Coronary artery (tissue), 2 donors: ENCODE results near the gene SOBP.

ENCODE experiments used
- DNase-seq: peaks from one replicate; pipeline ENCODE4 v3.0.0-alpha.2; 2017; ENCODE audit warnings: low spot score
- H3K27ac ChIP-seq, 2 donors: fragments of 200-600 bp; sonication (generic); one replicate each; pipeline ENCODE4 v1.5.1; 2016 to 2019
- H3K4me3 ChIP-seq: fragments of 200-600 bp; sonication (generic); 2 replicates; pipeline ENCODE4 v1.5.1; 2016; ENCODE audit warnings: mild to moderate bottlenecking, moderate library complexity
- TF ChIP-seq, protein P1 (sequence below): fragments of 200-600 bp; sonication (generic); IDR thresholded peaks from one replicate; pipeline ENCODE4 v1.5.1; 2019; ENCODE audit warnings: antibody characterized with exemption

The SOBP gene

DNA sequence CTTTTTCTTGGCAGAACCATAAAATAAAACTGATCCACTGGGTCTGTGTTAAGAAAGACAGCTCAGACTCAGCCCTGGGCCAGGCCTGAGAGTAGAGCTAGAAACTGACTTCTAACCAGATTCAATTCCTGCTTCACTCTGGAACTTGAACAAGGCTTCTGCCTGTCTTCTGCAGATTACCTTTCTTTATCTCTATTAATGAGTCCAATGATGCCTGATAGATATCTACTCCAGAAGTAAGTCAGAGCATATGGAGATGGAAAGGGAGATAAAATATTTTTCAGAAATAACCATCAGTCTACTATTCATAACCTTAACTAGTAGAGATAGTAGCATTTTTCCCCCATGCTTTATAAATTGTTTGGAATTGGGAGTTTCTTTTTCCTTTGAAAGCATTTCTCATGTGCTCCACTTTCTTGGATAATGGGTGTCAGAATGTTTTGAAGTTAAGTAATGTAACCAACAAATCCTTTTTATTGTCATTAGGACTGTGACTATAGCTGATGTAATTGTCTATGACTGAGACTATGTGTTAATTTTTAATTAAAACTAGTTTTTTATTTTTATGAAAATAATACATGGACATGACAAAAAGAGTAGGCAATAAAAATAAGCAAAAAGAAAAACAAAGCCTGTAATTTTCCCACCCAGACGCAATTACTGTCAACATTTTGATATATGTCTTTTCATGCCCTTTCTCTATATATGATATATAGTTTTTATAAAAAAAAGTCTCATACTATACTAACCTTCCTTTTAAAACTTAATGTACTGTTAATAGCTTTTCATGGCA lies 7.2 kb downstream of the SOBP start:
- DNase-seq, result no peak
- Histone ChIP-seq H3K27ac (peak overlapping the region; percentile 0 to 87), H3K4me3 (no peak overlapping the region)
- TF ChIP-seq, protein P1, sequence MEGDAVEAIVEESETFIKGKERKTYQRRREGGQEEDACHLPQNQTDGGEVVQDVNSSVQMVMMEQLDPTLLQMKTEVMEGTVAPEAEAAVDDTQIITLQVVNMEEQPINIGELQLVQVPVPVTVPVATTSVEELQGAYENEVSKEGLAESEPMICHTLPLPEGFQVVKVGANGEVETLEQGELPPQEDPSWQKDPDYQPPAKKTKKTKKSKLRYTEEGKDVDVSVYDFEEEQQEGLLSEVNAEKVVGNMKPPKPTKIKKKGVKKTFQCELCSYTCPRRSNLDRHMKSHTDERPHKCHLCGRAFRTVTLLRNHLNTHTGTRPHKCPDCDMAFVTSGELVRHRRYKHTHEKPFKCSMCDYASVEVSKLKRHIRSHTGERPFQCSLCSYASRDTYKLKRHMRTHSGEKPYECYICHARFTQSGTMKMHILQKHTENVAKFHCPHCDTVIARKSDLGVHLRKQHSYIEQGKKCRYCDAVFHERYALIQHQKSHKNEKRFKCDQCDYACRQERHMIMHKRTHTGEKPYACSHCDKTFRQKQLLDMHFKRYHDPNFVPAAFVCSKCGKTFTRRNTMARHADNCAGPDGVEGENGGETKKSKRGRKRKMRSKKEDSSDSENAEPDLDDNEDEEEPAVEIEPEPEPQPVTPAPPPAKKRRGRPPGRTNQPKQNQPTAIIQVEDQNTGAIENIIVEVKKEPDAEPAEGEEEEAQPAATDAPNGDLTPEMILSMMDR, result no peak

DNA sequence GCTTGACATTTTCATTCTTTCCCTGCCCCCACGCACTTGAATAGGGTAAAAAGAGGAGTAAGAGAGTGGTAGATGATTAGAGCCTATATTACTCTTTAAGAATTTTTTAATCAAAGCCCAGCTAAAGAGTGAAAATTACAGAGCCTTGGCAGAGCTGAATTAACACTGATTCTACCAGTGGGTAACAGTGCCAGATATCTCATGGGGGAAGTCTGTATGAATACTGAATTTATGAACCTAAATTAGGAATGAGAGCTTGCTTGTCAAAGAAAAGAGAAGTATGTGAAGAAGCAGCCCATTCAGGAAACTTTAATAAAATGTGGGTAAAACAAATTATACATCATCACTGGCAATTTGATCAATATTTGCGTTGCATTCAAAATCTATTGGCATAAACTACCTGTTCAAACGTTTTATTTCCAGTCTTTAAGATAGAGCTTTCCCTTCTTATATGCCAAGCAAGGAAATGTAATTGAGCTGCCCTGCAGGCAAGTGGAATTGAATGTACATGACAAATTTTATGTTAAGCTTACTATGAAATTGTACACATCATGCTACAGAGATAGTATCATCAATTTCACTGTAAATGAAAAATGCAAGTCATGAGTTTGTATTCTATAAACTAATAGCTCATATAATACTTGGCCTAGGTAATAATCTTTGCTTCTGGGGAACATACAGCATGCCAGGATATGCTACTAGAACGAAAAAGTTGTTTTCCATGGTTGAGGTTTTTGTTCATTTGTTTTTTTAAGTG lies 14.5 kb downstream of the SOBP start:
- H3K27ac ChIP-seq, result no peak overlapping the region
- no peak overlapping the region for H3K4me3 ChIP-seq
- TF ChIP-seq, protein P1, result no peak
- no peak for DNase-seq

DNA sequence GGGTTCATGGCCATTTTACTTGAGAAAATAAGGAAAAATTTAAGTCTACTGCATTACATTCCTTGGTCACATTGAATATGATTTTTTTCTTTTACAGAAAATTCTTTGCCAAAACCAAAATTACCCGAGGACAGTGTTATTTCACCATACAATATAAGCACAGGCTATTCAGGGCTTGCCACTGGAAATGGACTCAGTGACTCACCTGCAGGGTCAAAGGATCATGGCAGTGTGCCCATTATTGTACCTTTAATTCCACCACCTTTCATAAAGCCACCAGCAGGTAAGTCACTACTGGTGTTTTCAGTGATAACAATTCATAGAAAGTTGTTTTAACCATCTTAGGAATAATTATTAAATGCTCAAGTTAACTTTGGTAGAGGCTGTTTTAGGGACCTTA lies 16.2 kb downstream of the SOBP start:
- TF ChIP-seq, protein P1, result no peak
- Histone ChIP-seq H3K27ac (no peak overlapping the region), H3K4me3 (no peak overlapping the region)
- DNase-seq, result no peak

DNA sequence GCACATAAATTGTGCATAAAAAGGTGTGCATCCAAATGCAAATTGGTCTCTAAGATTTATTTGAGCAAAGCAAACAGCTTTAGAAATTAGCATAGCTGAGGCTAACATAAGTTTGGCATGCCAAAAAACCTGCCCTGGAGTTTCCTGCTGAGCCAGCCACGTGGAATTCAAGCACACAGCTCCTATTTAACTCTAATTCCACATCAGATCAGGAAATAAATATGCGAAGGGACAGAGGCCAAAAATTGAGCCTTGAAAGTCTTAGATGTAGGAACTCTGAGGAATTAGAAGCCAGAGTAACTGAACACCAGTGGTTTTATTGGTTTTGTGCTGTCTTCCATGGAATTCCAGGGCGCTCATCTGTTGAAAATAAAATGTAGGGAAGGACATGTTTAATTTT lies 19.6 kb downstream of the SOBP start:
- no peak overlapping the region for H3K27ac ChIP-seq
- no peak for DNase-seq
- TF ChIP-seq, protein P1, result no peak
- H3K4me3 ChIP-seq, result no peak overlapping the region

DNA sequence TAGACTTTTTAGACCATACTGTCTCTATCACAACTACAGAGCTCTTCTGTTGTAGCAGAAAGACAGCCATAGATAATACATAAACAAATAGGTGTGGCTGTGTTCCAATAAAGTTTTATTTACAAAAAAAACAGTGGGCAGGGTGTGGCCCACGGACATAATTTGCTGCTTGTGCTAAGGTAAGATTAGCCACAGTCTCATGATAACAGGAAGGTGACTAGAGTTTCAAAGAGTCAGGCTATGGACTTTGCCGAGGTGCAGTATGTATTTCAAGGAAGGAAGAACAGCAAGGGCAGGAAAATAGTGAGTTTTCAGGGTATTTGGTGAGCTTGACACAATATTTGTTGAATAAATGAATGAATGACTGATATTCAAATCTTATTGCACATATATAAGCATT lies 20.2 kb downstream of the SOBP start:
- TF ChIP-seq, protein P1, result no peak
- DNase-seq, result no peak
- Histone ChIP-seq H3K27ac (no peak overlapping the region), H3K4me3 (no peak overlapping the region)

DNA sequence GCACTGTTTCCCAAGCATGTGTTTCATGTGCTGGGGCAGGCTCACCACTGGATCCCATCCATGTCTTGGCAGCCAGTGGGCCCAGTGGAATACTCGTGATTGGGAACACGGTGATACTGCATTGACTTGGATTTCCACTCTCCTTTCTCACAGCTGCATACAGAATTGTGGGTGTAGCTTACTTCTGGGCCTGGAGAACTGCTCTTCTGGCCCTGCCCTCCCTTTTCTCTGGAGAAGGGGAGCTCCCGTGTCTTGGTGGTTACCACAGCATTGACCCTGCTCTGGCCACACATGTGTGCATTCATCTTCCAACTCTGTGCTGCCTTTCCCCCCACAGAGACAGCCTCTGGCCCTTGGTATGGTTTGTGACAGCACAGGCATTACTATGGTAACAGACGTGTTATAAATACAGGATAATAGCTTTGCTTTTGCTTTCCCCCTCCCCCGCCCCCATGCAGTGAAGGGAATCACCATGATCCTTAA lies 21.6 kb downstream of the SOBP start:
- peak; percentile 75 for DNase-seq
- Histone ChIP-seq H3K27ac (peak overlapping the region in 1 of 2 donors; percentile 60), H3K4me3 (no peak overlapping the region)
- TF ChIP-seq, protein P1, result no peak
